IMR-90 (cell line): Measurements from ENCODE around the gene CACNG5. TPM values are rescaled to one million over a fixed set of nuclear protein-coding genes. Genes with fewer than 3 reads are reported as not detected.

Experiments used
- ATAC-seq: fragments of 200-7000 bp; cut with Tn5 transposase; 2 replicates; pipeline ENCODE4 v1.9.1; 2020; ENCODE audit warnings: low read depth, mild to moderate bottlenecking, moderate library complexity
- BruUV-seq: library from RNA; stranded (reverse); fragments of 400-500 nt; replicated peaks from 2 replicates; lab custom pipeline; 2021; lab: Mats Ljungman, UMichigan
- CTCF ChIA-PET: fragments of 300-600 bp; formaldehyde crosslinking; extraction: SDS; loops from one replicate; lab custom pipeline; 2021; ENCODE audit warnings: antibody characterized with exemption; lab: Yijun Ruan, JAX
- POLR2A ChIA-PET: fragments of 300-600 bp; sonication (Branson Sonifier 250); formaldehyde crosslinking; loops from one replicate; lab custom pipeline; 2022; ENCODE audit warnings: antibody characterized with exemption; ENCODE audit not compliant: unreplicated experiment; lab: Charles Lee
- DNase-seq: peaks from one replicate; pipeline ENCODE4 v3.0.0; 2013
- H2AFZ ChIP-seq: replicated peaks from 2 replicates; pipeline ENCODE3; 2013; ENCODE audit warnings: low read length, mild to moderate bottlenecking; ENCODE audit not compliant: poor library complexity
- H2AK5ac ChIP-seq: 2 replicates; pipeline ENCODE4 v1.6.1; 2013; ENCODE audit warnings: low read depth, low read length, inconsistent platforms
- H2AK9ac ChIP-seq: replicated peaks from 2 replicates; pipeline ENCODE3; 2013; ENCODE audit warnings: mild to moderate bottlenecking, low read depth, low read length, moderate library complexity; ENCODE audit not compliant: poor library complexity
- H2BK120ac ChIP-seq: 2 replicates; pipeline ENCODE4 v1.6.1; 2013; ENCODE audit warnings: low read depth, low read length, inconsistent platforms
- H2BK15ac ChIP-seq: 3 replicates; pipeline ENCODE4 v1.6.1; 2013; ENCODE audit warnings: low read depth, low read length, inconsistent platforms
- H2BK20ac ChIP-seq: 2 replicates; pipeline ENCODE4 v1.6.1; 2013; ENCODE audit warnings: low read depth, mild to moderate bottlenecking, inconsistent platforms, low read length, moderate library complexity
- H2BK5ac ChIP-seq: 2 replicates; pipeline ENCODE4 v1.6.1; 2013; ENCODE audit warnings: mild to moderate bottlenecking, low read depth, low read length, inconsistent platforms; ENCODE audit not compliant: poor library complexity, severe bottlenecking
- H3K14ac ChIP-seq: replicated peaks from 2 replicates; pipeline ENCODE4 v1.6.1; 2013; ENCODE audit warnings: low read depth, low read length, inconsistent platforms
- H3K18ac ChIP-seq: 2 replicates; pipeline ENCODE4 v1.6.1; 2013; ENCODE audit warnings: low read depth, low read length, control low read depth
- H3K23ac ChIP-seq: 2 replicates; pipeline ENCODE4 v1.6.1; 2013; ENCODE audit warnings: low read depth, low read length, inconsistent platforms
- H3K27ac ChIP-seq: 2 replicates; pipeline ENCODE4 v1.5.1; 2013; ENCODE audit warnings: mild to moderate bottlenecking, control low read depth, low read length; ENCODE audit not compliant: insufficient read depth
- H3K27me3 ChIP-seq: 2 replicates; pipeline ENCODE4 v1.6.1; 2013; ENCODE audit warnings: low read length; ENCODE audit not compliant: control insufficient read depth, insufficient read depth
- H3K36me3 ChIP-seq: 2 replicates; pipeline ENCODE4 v1.6.1; 2013; ENCODE audit warnings: low read length, mixed read lengths; ENCODE audit not compliant: control insufficient read depth, insufficient read depth
- H3K4ac ChIP-seq: 2 replicates; pipeline ENCODE4 v1.6.1; 2013; ENCODE audit warnings: low read depth, low read length, inconsistent platforms
- H3K4me1 ChIP-seq: 2 replicates; pipeline ENCODE4 v1.6.1; 2013; ENCODE audit warnings: low read length, mixed read lengths; ENCODE audit not compliant: control insufficient read depth, insufficient read depth
- H3K4me2 ChIP-seq: 2 replicates; pipeline ENCODE4 v1.6.1; 2013; ENCODE audit warnings: low read depth, mild to moderate bottlenecking, control low read depth, low read length, moderate library complexity
- H3K4me3 ChIP-seq: 2 replicates; pipeline ENCODE4 v1.5.1; 2013; ENCODE audit warnings: low read depth, mild to moderate bottlenecking, control low read depth, low read length, moderate library complexity; ENCODE audit not compliant: insufficient read depth
- H3K56ac ChIP-seq: 2 replicates; pipeline ENCODE4 v1.6.1; 2013; ENCODE audit warnings: low read length, inconsistent platforms; ENCODE audit not compliant: insufficient read depth; ENCODE audit errors: extremely low read depth
- H3K79me1 ChIP-seq, 2 experiments: 2 replicates each; pipeline ENCODE4 v1.6.1; 2013; ENCODE audit warnings: low read length in 2 of 2, inconsistent platforms in 1 of 2, low read depth in 1 of 2
- H3K9ac ChIP-seq: 2 replicates; pipeline ENCODE4 v1.6.1; 2013; ENCODE audit warnings: low read depth, low read length, control low read depth
- H3K9me1 ChIP-seq: 2 replicates; pipeline ENCODE4 v1.6.1; 2013; ENCODE audit warnings: low read length, inconsistent platforms; ENCODE audit not compliant: insufficient read depth
- H3K9me3 ChIP-seq: 2 replicates; pipeline ENCODE4 v1.6.1; 2013; ENCODE audit warnings: low read length; ENCODE audit not compliant: control insufficient read depth, insufficient read depth
- H4K20me1 ChIP-seq: 2 replicates; pipeline ENCODE4 v1.6.1; 2013; ENCODE audit warnings: low read length, inconsistent platforms; ENCODE audit not compliant: insufficient read depth
- H4K5ac ChIP-seq: 2 replicates; pipeline ENCODE4 v1.6.1; 2013; ENCODE audit warnings: mild to moderate bottlenecking, low read depth, low read length, control low read depth
- H4K8ac ChIP-seq, 2 experiments: 2 replicates each; pipeline ENCODE4 v1.6.1; 2013; ENCODE audit warnings: low read depth in 2 of 2, low read length in 2 of 2, control low read depth in 1 of 2, inconsistent platforms in 1 of 2
- H4K91ac ChIP-seq: 2 replicates; pipeline ENCODE4 v1.6.1; 2013; ENCODE audit warnings: low read depth, low read length, inconsistent platforms; ENCODE audit not compliant: insufficient read depth
- BHLHE40 ChIP-seq: fragments of 150-350 bp; IDR thresholded peaks from 2 replicates; pipeline ENCODE4 v1.6.1; 2016; ENCODE audit warnings: mild to moderate bottlenecking, low read depth, low read length
- CEBPB ChIP-seq: IDR thresholded peaks from 2 replicates; pipeline ENCODE4 v1.6.1; 2012; ENCODE audit warnings: low read depth, low read length, improper control_type of control experiment
- CHD1 ChIP-seq: IDR thresholded peaks from 2 replicates; pipeline ENCODE4 v1.6.1; 2012; ENCODE audit warnings: low read depth, low read length, improper control_type of control experiment
- CTCF ChIP-seq: conservative IDR thresholded peaks from 2 replicates; pipeline ENCODE4 v1.5.1; 2012; ENCODE audit warnings: mild to moderate bottlenecking, low read depth, low read length, improper control_type of control experiment
- ELK1 ChIP-seq: fragments of 150-350 bp; IDR thresholded peaks from 2 replicates; pipeline ENCODE4 v1.6.1; 2016; ENCODE audit warnings: low read depth, mild to moderate bottlenecking, low read length, moderate library complexity, borderline replicate concordance
- FOS ChIP-seq: fragments of 150-350 bp; IDR thresholded peaks from 2 replicates; pipeline ENCODE4 v1.6.1; 2016; ENCODE audit warnings: low read depth, low read length
- MAFK ChIP-seq: IDR thresholded peaks from 2 replicates; pipeline ENCODE4 v1.6.1; 2012; ENCODE audit warnings: low read depth, low read length, improper control_type of control experiment
- MAZ ChIP-seq: IDR thresholded peaks from 2 replicates; pipeline ENCODE4 v1.6.1; 2012; ENCODE audit warnings: low read depth, mild to moderate bottlenecking, low read length, improper control_type of control experiment, moderate library complexity, borderline replicate concordance
- MXI1 ChIP-seq: IDR thresholded peaks from 2 replicates; pipeline ENCODE4 v1.6.1; 2012; ENCODE audit warnings: low read depth, mild to moderate bottlenecking, low read length, moderate library complexity, borderline replicate concordance
- NFE2L2 ChIP-seq: fragments of 150-350 bp; IDR thresholded peaks from 2 replicates; pipeline ENCODE4 v1.6.1; 2016; ENCODE audit warnings: low read depth, mild to moderate bottlenecking, low read length
- POLR2A ChIP-seq: IDR thresholded peaks from 2 replicates; pipeline ENCODE4 v1.6.1; 2012; ENCODE audit warnings: mild to moderate bottlenecking, low read depth, low read length
- RAD21 ChIP-seq: IDR thresholded peaks from 2 replicates; pipeline ENCODE4 v1.6.1; 2012; ENCODE audit warnings: low read length, improper control_type of control experiment
- RCOR1 ChIP-seq: IDR thresholded peaks from 2 replicates; pipeline ENCODE4 v1.6.1; 2012; ENCODE audit warnings: mild to moderate bottlenecking, low read length, improper control_type of control experiment; ENCODE audit not compliant: insufficient replicate concordance
- RFX5 ChIP-seq: IDR thresholded peaks from 2 replicates; pipeline ENCODE4 v1.8.0; 2012; ENCODE audit warnings: low read depth, mild to moderate bottlenecking, low read length, moderate library complexity
- SMC3 ChIP-seq: fragments of 150-350 bp; IDR thresholded peaks from 2 replicates; pipeline ENCODE4 v1.6.1; 2016; ENCODE audit warnings: low read depth, mild to moderate bottlenecking, antibody characterized with exemption, low read length, moderate library complexity
- USF2 ChIP-seq: fragments of 150-350 bp; IDR thresholded peaks from 2 replicates; pipeline ENCODE4 v1.6.1; 2017; ENCODE audit warnings: mild to moderate bottlenecking, antibody characterized with exemption, low read length, low read depth
- WGBS, 2 experiments: methylation state at CpG; one replicate each; pipeline versions ENCODE4 v1.1.5 to v1.1.7; 2013; ENCODE audit warnings: missing lambda C conversion rate in 2 of 2; ENCODE audit not compliant: insufficient read length in 1 of 2; ENCODE audit errors: extremely low coverage in 2 of 2; 5-methylcytosine and 5-hydroxymethylcytosine counted together
- dilution Hi-C: fragments of 300-500 bp; cut with HindIII; formaldehyde crosslinking; loops from one replicate; pipeline ENCODE4 v1.14.3; 2018; ENCODE audit warnings: low sequenced_read_pairs; ENCODE audit not compliant: unreplicated experiment
- in situ Hi-C: fragments of 300-500 bp; cut with MboI; formaldehyde crosslinking; loops from 3 replicates; pipeline ENCODE4 v1.14.3; 2019; ENCODE audit warnings: low sequenced_read_pairs, inconsistent platforms, mixed read lengths
- intact Hi-C: fragments of 100-400 bp; cut with micrococcal nuclease; formaldehyde crosslinking; loops from 2 replicates; pipeline ENCODE4 v1.10.0; 2022
- polyA plus RNA-seq, 3 experiments: library from polyadenylated mRNA; depleted of rRNA; stranded (reverse); fragments of >200 nt; gene quantifications; 2 replicates each; pipeline ENCODE4 v1.2.3, GENCODE V29; 2012; ENCODE audit warnings: low replicate concordance in 1 of 3
- total RNA-seq: library from RNA; depleted of rRNA; stranded (reverse); fragments of >200 nt; gene quantifications from 2 replicates; pipeline ENCODE4 v1.2.3, GENCODE V29; 2012

Gene CACNG5
- total and polyA plus RNA-seq, 2 of the 4 experiments (the other 2 are of a cell fraction): not detected

GRCh38 chr17:66934040-66934439, 99.1 kb downstream of the CACNG5 start:
- no peak overlapping the region for H2AFZ ChIP-seq
- no peaks in the 10 kb centered on the region for H3K36me3 ChIP-seq
- no peak overlapping the region for H2BK20ac ChIP-seq
- no peak overlapping the region for H3K27ac ChIP-seq
- no peaks in the 10 kb centered on the region for H4K20me1 ChIP-seq
- H3K27me3 ChIP-seq: peaks cover 28% of the 10 kb centered on the region
- peaks cover 15% of the 10 kb centered on the region for H3K9me3 ChIP-seq
- POLR2A ChIA-PET: no interaction called here
- no peak overlapping the region for H3K4me2 ChIP-seq
- H4K91ac ChIP-seq: no peak overlapping the region
- no peaks in the 10 kb centered on the region for H3K4me1 ChIP-seq
- H3K4ac ChIP-seq: no peak overlapping the region
- no peak overlapping the region for H3K56ac ChIP-seq
- H2BK120ac ChIP-seq: no peak overlapping the region
- CTCF ChIA-PET: no interaction called here
- no peak overlapping the region for H2AK5ac ChIP-seq
- H3K18ac ChIP-seq: no peak overlapping the region
- H2AK9ac ChIP-seq: no peak overlapping the region
- no peak overlapping the region for H4K8ac ChIP-seq
- intact Hi-C loops: no loop called here
- H3K79me1 ChIP-seq: no peaks in the 10 kb centered on the region
- dilution Hi-C loops: no loop called here
- WGBS, 2 experiments: 60% methylated on average over 1 of the region's 2 CpGs; no CpG with 5 or more reads in 1 of the 2 experiments
- TF ChIP-seq MAFK (no peak), BHLHE40 (no peak), CHD1 (no peak), SMC3 (no peak), RFX5 (no peak), FOS (no peak), NFE2L2 (no peak), MAZ (no peak), MXI1 (no peak), USF2 (no peak), CEBPB (no peak), POLR2A (no peak), RAD21 (no peak), CTCF (no peak), ELK1 (no peak), RCOR1 (no peak)
- DNase-seq (no peak), ATAC-seq (no peak)
- no peak overlapping the region for H3K4me3 ChIP-seq
- H2BK5ac ChIP-seq: no peak overlapping the region
- in situ Hi-C loops: no loop called here
- H3K14ac ChIP-seq: no peak overlapping the region
- H2BK15ac ChIP-seq: no peak overlapping the region
- BruUV-seq: no TSS peak
- no peak overlapping the region for H3K23ac ChIP-seq
- H3K9me1 ChIP-seq: no peaks in the 10 kb centered on the region
- H4K5ac ChIP-seq: no peak overlapping the region
- no peak overlapping the region for H3K9ac ChIP-seq
